Measurements from ENCODE around the gene POU4F1. TPM values are rescaled to one million over a fixed set of nuclear protein-coding genes. Genes with fewer than 3 reads are reported as not detected.

Gene POU4F1
- total RNA-seq, 1 experiment from 2014 or later: not detected

GRCh38 chr13:78608252-78608687, 4.9 kb upstream of the POU4F1 start:
- in situ Hi-C loops (cut with HindIII; ENCODE audit: low pct_unique_long_range_greater_than_20kb, low sequenced_read_pairs): no loop called here
- DNase-seq (ENCODE audit: low read depth): no peak

- DNase-seq (ENCODE audit: low read depth): no peak
- in situ Hi-C loops (cut with HindIII; ENCODE audit: low pct_unique_long_range_greater_than_20kb, low sequenced_read_pairs): no loop called here
Measured at GRCh38 chr13:78607409-78608251, 4.3 kb upstream of the POU4F1 start.

- no peak for DNase-seq (ENCODE audit: low read depth)
- in situ Hi-C loops (cut with HindIII; ENCODE audit: low pct_unique_long_range_greater_than_20kb, low sequenced_read_pairs): no loop called here
Measured at GRCh38 chr13:78606471-78607408, 3.4 kb upstream of the POU4F1 start.

GRCh38 chr13:78604782-78605611, 1.6 kb upstream of the POU4F1 start:
- no peak for DNase-seq (ENCODE audit: low read depth)
- in situ Hi-C loops (cut with HindIII; ENCODE audit: low pct_unique_long_range_greater_than_20kb, low sequenced_read_pairs): no loop called here

GRCh38 chr13:78602561-78603239, 652 bp downstream of the POU4F1 start:
- in situ Hi-C loops (cut with HindIII; ENCODE audit: low pct_unique_long_range_greater_than_20kb, low sequenced_read_pairs): no loop called here
- no peak for DNase-seq (ENCODE audit: low read depth)

- no peak for DNase-seq (ENCODE audit: low read depth)
- in situ Hi-C loops (cut with HindIII; ENCODE audit: low pct_unique_long_range_greater_than_20kb, low sequenced_read_pairs): no loop called here
Measured at GRCh38 chr13:78601874-78602560, 1.3 kb downstream of the POU4F1 start.

- DNase-seq (ENCODE audit: low read depth): no peak
- in situ Hi-C loops (cut with HindIII; ENCODE audit: low pct_unique_long_range_greater_than_20kb, low sequenced_read_pairs): no loop called here
Measured at GRCh38 chr13:78601124-78601873, 2.1 kb downstream of the POU4F1 start.

- DNase-seq (ENCODE audit: low read depth): no peak
- in situ Hi-C loops (cut with HindIII; ENCODE audit: low pct_unique_long_range_greater_than_20kb, low sequenced_read_pairs): no loop called here
Measured at GRCh38 chr13:78600280-78600883, 3.0 kb downstream of the POU4F1 start.

GRCh38 chr13:78599645-78600279, 3.6 kb downstream of the POU4F1 start:
- DNase-seq (ENCODE audit: low read depth): no peak
- in situ Hi-C loops (cut with HindIII; ENCODE audit: low pct_unique_long_range_greater_than_20kb, low sequenced_read_pairs): no loop called here

- in situ Hi-C loops (cut with HindIII; ENCODE audit: low pct_unique_long_range_greater_than_20kb, low sequenced_read_pairs): no loop called here
- DNase-seq (ENCODE audit: low read depth): no peak
Measured at GRCh38 chr13:78598966-78599644, 4.2 kb downstream of the POU4F1 start.

- in situ Hi-C loops (cut with HindIII; ENCODE audit: low pct_unique_long_range_greater_than_20kb, low sequenced_read_pairs): no loop called here
- no peak for DNase-seq (ENCODE audit: low read depth)
Measured at GRCh38 chr13:78598116-78598781, 5.1 kb downstream of the POU4F1 start.

- in situ Hi-C loops (cut with HindIII; ENCODE audit: low pct_unique_long_range_greater_than_20kb, low sequenced_read_pairs): no loop called here
- no peak for DNase-seq (ENCODE audit: low read depth)
Measured at GRCh38 chr13:78597602-78597932, 5.8 kb downstream of the POU4F1 start.

- in situ Hi-C loops (cut with HindIII; ENCODE audit: low pct_unique_long_range_greater_than_20kb, low sequenced_read_pairs): no loop called here
- DNase-seq (ENCODE audit: low read depth): no peak
Measured at GRCh38 chr13:78596736-78597601, 6.4 kb downstream of the POU4F1 start.

GRCh38 chr13:78596399-78596735, 7.0 kb downstream of the POU4F1 start:
- no peak for DNase-seq (ENCODE audit: low read depth)
- in situ Hi-C loops (cut with HindIII; ENCODE audit: low pct_unique_long_range_greater_than_20kb, low sequenced_read_pairs): no loop called here

Data from Caki2 (cell line).